HL-60/S4 treated with retinoic acid at 250 ng/mL for 4 days and 3 days (cell line): Measurements from ENCODE around the gene HSD17B14.

Source experiments
- in situ Hi-C: fragments of 300-500 bp; cut with MboI; formaldehyde crosslinking; loops from 2 replicates; pipeline ENCODE4 v1.7.0; 2022; ENCODE audit warnings: low sequenced_read_pairs

The HSD17B14 gene

GRCh38 chr19:48830965-48831364, 5.3 kb downstream of the HSD17B14 start:
- in situ Hi-C loops: no loop called here

- in situ Hi-C loops: no loop called here
Measured at GRCh38 chr19:48830088-48830487, 6.2 kb downstream of the HSD17B14 start.

GRCh38 chr19:48826606-48827020, 9.7 kb downstream of the HSD17B14 start:
- in situ Hi-C loops: no loop called here

GRCh38 chr19:48822514-48822913, 13.8 kb downstream of the HSD17B14 start:
- in situ Hi-C loops: no loop called here

GRCh38 chr19:48821633-48822032, 14.7 kb downstream of the HSD17B14 start:
- in situ Hi-C loops: no loop called here

- in situ Hi-C loops: no loop called here
Measured at GRCh38 chr19:48819366-48819816, 16.9 kb downstream of the HSD17B14 start.

- in situ Hi-C loops: no loop called here
Measured at GRCh38 chr19:48818234-48818820, 18.0 kb downstream of the HSD17B14 start.

GRCh38 chr19:48817585-48818124, 18.6 kb downstream of the HSD17B14 start:
- in situ Hi-C loops: no loop called here

GRCh38 chr19:48815870-48816501, 20.3 kb downstream of the HSD17B14 start:
- in situ Hi-C loops: no loop called here

GRCh38 chr19:48814895-48815294, 21.4 kb downstream of the HSD17B14 start:
- in situ Hi-C loops: no loop called here

GRCh38 chr19:48813123-48813913, 23.0 kb downstream of the HSD17B14 start:
- in situ Hi-C loops: no loop called here

GRCh38 chr19:48812094-48812929, 24.0 kb downstream of the HSD17B14 start:
- in situ Hi-C loops: no loop called here

- in situ Hi-C loops: no loop called here
Measured at GRCh38 chr19:48810151-48810550, 26.1 kb downstream of the HSD17B14 start.

GRCh38 chr19:48807590-48808308, 28.5 kb downstream of the HSD17B14 start:
- in situ Hi-C loops: no loop called here

GRCh38 chr19:48806818-48807589, 29.3 kb downstream of the HSD17B14 start:
- in situ Hi-C loops: no loop called here

GRCh38 chr19:48806518-48806817, 29.8 kb downstream of the HSD17B14 start:
- in situ Hi-C loops: no loop called here

GRCh38 chr19:48805452-48805851, 30.8 kb downstream of the HSD17B14 start:
- in situ Hi-C loops: no loop called here

GRCh38 chr19:48804496-48804895, 31.8 kb downstream of the HSD17B14 start:
- in situ Hi-C loops: no loop called here

GRCh38 chr19:48802623-48803022, 33.7 kb downstream of the HSD17B14 start:
- in situ Hi-C loops: no loop called here
